Thyroid gland (tissue), 4 donors: Measurements from ENCODE around the gene FRMD7. TPM values are rescaled to one million over a fixed set of nuclear protein-coding genes. Genes with fewer than 3 reads are reported as not detected.

Experiments
- DNase-seq, 2 donors: peaks; one replicate each; pipeline ENCODE4 v3.0.0-alpha.2; 2019
- H3K27ac ChIP-seq, 3 donors: fragments of 200-600 bp; sonication (generic); 1 replicate in 2 of 3; 2 replicates in 1 of 3; pipeline ENCODE4 v1.5.1; 2016 to 2019; ENCODE audit warnings: mild to moderate bottlenecking in 1 of 3, moderate library complexity in 1 of 3
- H3K27me3 ChIP-seq: fragments of 200-600 bp; sonication (generic); one replicate; pipeline ENCODE4 v1.5.1; 2019
- H3K36me3 ChIP-seq, 2 donors: fragments of 200-600 bp; sonication (generic); one replicate each; pipeline ENCODE4 v1.5.1; 2016 to 2019
- H3K4me1 ChIP-seq, 2 donors: fragments of 200-600 bp; sonication (generic); one replicate each; pipeline ENCODE4 v1.5.1; 2017 to 2019
- H3K4me3 ChIP-seq, 3 donors: fragments of 200-600 bp; sonication (generic); replicated peaks in 1 of 3; 1 replicate in 2 of 3; 2 replicates in 1 of 3; pipeline ENCODE4 v1.5.1; 2016; ENCODE audit warnings: mild to moderate bottlenecking in 1 of 3
- H3K9me3 ChIP-seq: fragments of 200-600 bp; sonication (generic); one replicate; pipeline ENCODE4 v1.5.1; 2017
- CTCF ChIP-seq, 6 experiments: fragments of 200-600 bp in 3 of 6; fragments of 450-650 bp in 3 of 6; sonication (generic) in 3 of 6; IDR thresholded peaks; one replicate each; pipeline ENCODE4 v1.5.1; 2016 to 2019; ENCODE audit warnings: antibody characterized with exemption in 6 of 6, mild to moderate bottlenecking in 2 of 6, inconsistent platforms in 1 of 6, moderate library complexity in 1 of 6
- POLR2A ChIP-seq, 2 donors: fragments of 450-650 bp; IDR thresholded peaks; one replicate each; pipeline ENCODE4 v1.6.1; 2017; ENCODE audit warnings: antibody characterized with exemption in 2 of 2, mild to moderate bottlenecking in 2 of 2, moderate library complexity in 1 of 2
- WGBS, 2 donors: methylation state at CpG; one replicate each; pipeline ENCODE4 v1.1.5; 2017; 5-methylcytosine and 5-hydroxymethylcytosine counted together
- intact Hi-C: fragments of 100-400 bp; cut with DNase I; formaldehyde crosslinking; loops from one replicate; pipeline ENCODE4 v1.15.1; 2023
- total RNA-seq, 4 donors: library from RNA; depleted of rRNA; stranded (reverse); fragments of >200 nt; gene quantifications; one replicate each; pipeline ENCODE4 v1.2.3, GENCODE V29; 2016

The FRMD7 gene
- total RNA-seq, 4 donors from 2014 or later, result not detected

- no peaks in the 10 kb centered on the region for H3K4me1 ChIP-seq
- WGBS, 2 donors, result 85 to 100% methylated on average over 1 to 4 of the region's 4 CpGs
- H3K27ac ChIP-seq, result no peak overlapping the region
- H3K4me3 ChIP-seq, result no peak overlapping the region
- TF ChIP-seq CTCF (IDR thresholded peaks at IDR 0.05) (no peak), POLR2A (IDR thresholded peaks at IDR 0.05) (no peak)
- no peaks in the 10 kb centered on the region for H3K27me3 ChIP-seq
- intact Hi-C loops, result no loop called here
- H3K36me3 ChIP-seq, result no peaks in the 10 kb centered on the region
- H3K9me3 ChIP-seq, result no peaks in the 10 kb centered on the region
- no peak for DNase-seq
These were observed 6.9 kb downstream of the FRMD7 start for GRCh38 chrX:132120913-132121312.

GRCh38 chrX:132119821-132120515 lies 7.9 kb downstream of the FRMD7 start:
- intact Hi-C loops, result no loop called here
- no peaks in the 10 kb centered on the region for H3K27me3 ChIP-seq
- no peak for TF ChIP-seq POLR2A (IDR thresholded peaks at IDR 0.05)
- no peak for TF ChIP-seq CTCF (IDR thresholded peaks at IDR 0.05)
- H3K9me3 ChIP-seq, result no peaks in the 10 kb centered on the region
- no peaks in the 10 kb centered on the region for H3K4me1 ChIP-seq
- no peak overlapping the region for H3K27ac ChIP-seq
- H3K36me3 ChIP-seq, result no peaks in the 10 kb centered on the region
- no peak overlapping the region for H3K4me3 ChIP-seq
- DNase-seq, result no peak
- WGBS, 2 donors, result 63 to 73% methylated on average over 4 to 12 of the region's 12 CpGs

GRCh38 chrX:132119283-132119682 lies 8.5 kb downstream of the FRMD7 start:
- TF ChIP-seq POLR2A (IDR thresholded peaks at IDR 0.05) (no peak), CTCF (IDR thresholded peaks at IDR 0.05) (no peak)
- intact Hi-C loops, result no loop called here
- H3K27me3 ChIP-seq, result no peaks in the 10 kb centered on the region
- no peaks in the 10 kb centered on the region for H3K4me1 ChIP-seq
- H3K9me3 ChIP-seq, result no peaks in the 10 kb centered on the region
- DNase-seq, result no peak
- no peak overlapping the region for H3K27ac ChIP-seq
- H3K36me3 ChIP-seq, result no peaks in the 10 kb centered on the region
- no peak overlapping the region for H3K4me3 ChIP-seq
- WGBS, 2 donors, result 51 to 54% methylated on average over 3 of the region's 3 CpGs

- 92 to 94% methylated on average over 4 of the region's 4 CpGs for WGBS, 2 donors
- intact Hi-C loops, result no loop called here
- Histone ChIP-seq H3K27ac (no peak overlapping the region), H3K4me3 (no peak overlapping the region), H3K27me3 (no peaks in the 10 kb centered on the region), H3K36me3 (no peaks in the 10 kb centered on the region), H3K9me3 (no peaks in the 10 kb centered on the region), H3K4me1 (no peaks in the 10 kb centered on the region)
- no peak for DNase-seq
- TF ChIP-seq POLR2A (IDR thresholded peaks at IDR 0.05) (no peak), CTCF (IDR thresholded peaks at IDR 0.05) (no peak)
These were observed 9.5 kb downstream of the FRMD7 start for GRCh38 chrX:132118358-132118757.

- Histone ChIP-seq H3K27me3 (no peaks in the 10 kb centered on the region), H3K4me1 (no peaks in the 10 kb centered on the region), H3K27ac (no peak overlapping the region), H3K36me3 (no peaks in the 10 kb centered on the region), H3K9me3 (no peaks in the 10 kb centered on the region), H3K4me3 (no peak overlapping the region)
- 84 to 91% methylated on average over 5 of the region's 5 CpGs for WGBS, 2 donors
- TF ChIP-seq CTCF (IDR thresholded peaks at IDR 0.05) (no peak), POLR2A (IDR thresholded peaks at IDR 0.05) (no peak)
- intact Hi-C loops, result no loop called here
- DNase-seq, result no peak
These were observed 12.0 kb downstream of the FRMD7 start for GRCh38 chrX:132115792-132116191.
